WI38 (cell line): Measurements from ENCODE around the gene ZNF609.
A peak's percentile ranks its signal among the peaks of the same experiment; 100 is the strongest.

Experiments
- H3K4me3 ChIP-seq: 2 replicates; pipeline ENCODE4 v1.5.1; 2011; ENCODE audit warnings: low read depth, mild to moderate bottlenecking, control low read depth, low read length
- CTCF ChIP-seq: IDR thresholded peaks from 2 replicates; pipeline ENCODE4 v1.5.1; 2012; ENCODE audit warnings: low read depth, mild to moderate bottlenecking, control low read depth, low read length

ZNF609 gene

GRCh38 chr15:64682255-64682654 lies 221.9 kb downstream of the ZNF609 start:
- TF ChIP-seq CTCF: no peak
- H3K4me3 ChIP-seq: no peak overlapping the region

- no peak for TF ChIP-seq CTCF
- no peak overlapping the region for H3K4me3 ChIP-seq
These were observed 223.0 kb downstream of the ZNF609 start for GRCh38 chr15:64683378-64683777.

GRCh38 chr15:64685230-64685888 lies 225.0 kb downstream of the ZNF609 start:
- TF ChIP-seq CTCF: no peak

GRCh38 chr15:64686130-64686735 lies 225.9 kb downstream of the ZNF609 start:
- no peak overlapping the region for H3K4me3 ChIP-seq
- peak; percentile 59; the same call in 1 of the 2 replicates for TF ChIP-seq CTCF

More at GRCh38 chr15:64685230-64685888, 225.0 kb downstream of the ZNF609 start:
- H3K4me3 ChIP-seq: no peak overlapping the region

- TF ChIP-seq CTCF: no peak
- H3K4me3 ChIP-seq: no peak overlapping the region
These were observed 226.8 kb downstream of the ZNF609 start for GRCh38 chr15:64687172-64687571.

- no peak overlapping the region for H3K4me3 ChIP-seq
- TF ChIP-seq CTCF: no peak
These were observed 227.3 kb downstream of the ZNF609 start for GRCh38 chr15:64687688-64688087.

- TF ChIP-seq CTCF: no peak
- no peak overlapping the region for H3K4me3 ChIP-seq
These were observed 228.4 kb downstream of the ZNF609 start for GRCh38 chr15:64688770-64689169.
